Measurements from ENCODE around the gene SLC37A1. TPM values are rescaled to one million over a fixed set of nuclear protein-coding genes. Genes with fewer than 3 reads are reported as not detected.

The SLC37A1 gene
- total RNA-seq, 4 donors from 2014 or later: 4.0 to 5.8 (median 5.1) TPM

- no peak for TF ChIP-seq CTCF (IDR thresholded peaks at IDR 0.05; ENCODE audit: low read depth)
Measured at GRCh38 chr21:42546433-42546832, 32.8 kb downstream of the SLC37A1 start.

GRCh38 chr21:42547001-42547905 lies 33.6 kb downstream of the SLC37A1 start:
- TF ChIP-seq CTCF (IDR thresholded peaks at IDR 0.05; ENCODE audit: low read depth): no peak

GRCh38 chr21:42547906-42548365 lies 34.3 kb downstream of the SLC37A1 start:
- no peak for TF ChIP-seq CTCF (IDR thresholded peaks at IDR 0.05; ENCODE audit: low read depth)

- TF ChIP-seq CTCF (IDR thresholded peaks at IDR 0.05; ENCODE audit: low read depth): no peak
Measured at GRCh38 chr21:42548687-42549406, 35.2 kb downstream of the SLC37A1 start.

- TF ChIP-seq CTCF (IDR thresholded peaks at IDR 0.05; ENCODE audit: low read depth): no peak
Measured at GRCh38 chr21:42550817-42551216, 37.2 kb downstream of the SLC37A1 start.

- TF ChIP-seq CTCF (IDR thresholded peaks at IDR 0.05; ENCODE audit: low read depth): no peak
Measured at GRCh38 chr21:42552407-42553336, 39.0 kb downstream of the SLC37A1 start.

Data from subcutaneous adipose tissue (tissue), 4 donors.